Loucy (cell line): ENCODE data around the gene UVSSA.

Experiments used
- H2AFZ ChIP-seq: fragments of 200-600 bp; sonication (generic); 2 replicates; pipeline ENCODE4 v1.6.0; 2016; ENCODE audit warnings: antibody characterized with exemption, mild to moderate bottlenecking, low read length, moderate library complexity
- H3F3A ChIP-seq: fragments of 200-600 bp; 2 replicates; pipeline ENCODE4 v1.6.0; 2016; ENCODE audit warnings: antibody characterized with exemption, low read depth, mild to moderate bottlenecking
- H3K27me3 ChIP-seq: fragments of 200-600 bp; sonication (generic); 2 replicates; pipeline ENCODE4 v1.6.1; 2014; ENCODE audit warnings: low read length, mild to moderate bottlenecking; ENCODE audit not compliant: insufficient read depth, poor library complexity, severe bottlenecking
- H3K36me3 ChIP-seq: fragments of 200-600 bp; sonication (generic); 2 replicates; pipeline ENCODE4 v1.6.1; 2016; ENCODE audit warnings: low read length; ENCODE audit not compliant: insufficient read depth
- H3K4me1 ChIP-seq: fragments of 200-600 bp; sonication (generic); 2 replicates; pipeline ENCODE4 v1.5.1; 2014; ENCODE audit warnings: low read length, mild to moderate bottlenecking; ENCODE audit not compliant: insufficient read depth, poor library complexity, severe bottlenecking
- H3K4me2 ChIP-seq: fragments of 200-600 bp; sonication (generic); 2 replicates; pipeline ENCODE4 v1.6.0; 2014; ENCODE audit warnings: antibody characterized with exemption, low read length, low read depth, mild to moderate bottlenecking; ENCODE audit not compliant: poor library complexity, severe bottlenecking
- H3K4me3 ChIP-seq: fragments of 200-600 bp; sonication (generic); 2 replicates; pipeline ENCODE4 v1.5.1; 2014; ENCODE audit warnings: low read length, mild to moderate bottlenecking, mixed read lengths; ENCODE audit not compliant: poor library complexity, severe bottlenecking
- H3K79me2 ChIP-seq: fragments of 200-600 bp; sonication (generic); 2 replicates; pipeline ENCODE4 v1.6.1; 2014; ENCODE audit warnings: low read length; ENCODE audit not compliant: insufficient read depth
- H3K9ac ChIP-seq: fragments of 200-600 bp; sonication (generic); 2 replicates; pipeline ENCODE4 v1.6.0; 2014; ENCODE audit warnings: mild to moderate bottlenecking, low read depth, low read length, moderate library complexity; ENCODE audit not compliant: poor library complexity, severe bottlenecking
- H3K9me2 ChIP-seq: fragments of 200-600 bp; sonication (generic); replicated peaks from 2 replicates; pipeline ENCODE4 v1.6.1; 2016; ENCODE audit warnings: low read depth, low read length, mixed read lengths
- H3K9me3 ChIP-seq: fragments of 200-600 bp; sonication (generic); 2 replicates; pipeline ENCODE4 v1.6.1; 2014; ENCODE audit warnings: mild to moderate bottlenecking, antibody characterized with exemption, low read length, low read depth; ENCODE audit not compliant: insufficient read depth
- H4K20me1 ChIP-seq: fragments of 200-600 bp; sonication (generic); 2 replicates; pipeline ENCODE4 v1.6.0; 2014; ENCODE audit warnings: antibody characterized with exemption, low read length, mild to moderate bottlenecking; ENCODE audit not compliant: insufficient read depth, poor library complexity, severe bottlenecking
- EZH2phosphoT487 ChIP-seq: fragments of 200-600 bp; IDR thresholded peaks from 2 replicates; pipeline ENCODE4 v1.6.1; 2018; ENCODE audit warnings: antibody characterized with exemption, mild to moderate bottlenecking, moderate library complexity, borderline replicate concordance
- TF ChIP-seq, protein P1 (sequence below): fragments of 200-600 bp; sonication (generic); conservative IDR thresholded peaks from 2 replicates; pipeline ENCODE4 v1.5.1; 2014; ENCODE audit warnings: mild to moderate bottlenecking, antibody characterized with exemption, low read length

Gene UVSSA

DNA sequence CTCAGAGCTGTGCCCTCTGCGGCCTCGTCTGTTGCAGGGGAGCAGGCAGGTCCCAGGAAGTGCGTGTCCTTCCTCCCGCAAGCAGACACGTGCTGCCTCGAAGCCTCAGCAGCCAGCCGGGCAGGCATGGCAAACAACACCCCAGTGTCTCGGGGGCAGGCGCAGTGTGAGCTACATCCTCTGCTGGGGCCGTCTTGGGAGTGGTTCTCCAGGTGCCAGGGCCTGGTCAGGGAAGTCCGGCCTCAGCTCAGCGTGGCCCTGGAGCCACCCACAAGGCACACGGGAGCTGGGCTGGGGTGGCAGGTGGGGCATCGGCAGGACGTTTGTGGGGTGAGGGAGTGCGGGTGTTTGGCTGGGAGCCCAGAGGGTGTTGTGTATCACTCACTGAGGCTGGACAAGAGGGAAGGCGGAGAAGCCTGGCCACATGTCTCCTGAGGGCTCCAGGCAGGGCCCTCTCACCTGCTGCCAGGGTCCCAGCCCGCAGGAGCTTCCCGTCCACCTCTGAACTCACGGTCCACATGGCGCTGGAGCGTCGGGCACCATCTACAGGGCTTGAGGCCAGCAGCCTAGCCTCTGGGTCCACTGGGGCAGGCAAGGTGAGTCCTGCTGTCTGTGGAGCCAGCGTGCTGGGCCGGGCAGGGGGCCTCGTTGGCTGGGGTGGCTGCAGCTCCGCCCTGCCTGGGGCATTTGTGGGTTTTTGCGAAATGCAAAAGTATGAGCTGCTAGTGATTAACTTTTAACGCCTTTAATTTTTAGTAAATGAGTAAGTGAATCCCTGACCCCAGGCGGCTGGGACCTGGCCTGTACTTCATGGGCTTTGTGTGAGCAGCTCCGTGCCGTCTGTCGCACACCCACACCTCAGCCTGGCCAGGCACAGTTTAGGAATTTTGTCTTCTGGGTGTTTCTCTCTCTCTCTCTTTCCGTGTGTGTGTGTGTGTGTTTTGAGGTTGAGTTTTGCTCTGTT is 17.3 kb upstream of the UVSSA start:
- Histone ChIP-seq H3K9me2 (no peaks in the 10 kb centered on the region), H3K4me2 (no peak overlapping the region), H4K20me1 (no peaks in the 10 kb centered on the region), H3K4me1 (no peaks in the 10 kb centered on the region), H3K9me3 (no peaks in the 10 kb centered on the region), H3K4me3 (no peak overlapping the region), H3K79me2 (no peaks in the 10 kb centered on the region), H3K9ac (no peak overlapping the region), H3K27me3 (no peaks in the 10 kb centered on the region), H2AFZ (no peak overlapping the region), H3K36me3 (peaks cover 56% of the 10 kb centered on the region; the same call in 1 of the 2 replicates), H3F3A (no peaks in the 10 kb centered on the region)
- TF ChIP-seq EZH2phosphoT487: no peak
- TF ChIP-seq, protein P1, sequence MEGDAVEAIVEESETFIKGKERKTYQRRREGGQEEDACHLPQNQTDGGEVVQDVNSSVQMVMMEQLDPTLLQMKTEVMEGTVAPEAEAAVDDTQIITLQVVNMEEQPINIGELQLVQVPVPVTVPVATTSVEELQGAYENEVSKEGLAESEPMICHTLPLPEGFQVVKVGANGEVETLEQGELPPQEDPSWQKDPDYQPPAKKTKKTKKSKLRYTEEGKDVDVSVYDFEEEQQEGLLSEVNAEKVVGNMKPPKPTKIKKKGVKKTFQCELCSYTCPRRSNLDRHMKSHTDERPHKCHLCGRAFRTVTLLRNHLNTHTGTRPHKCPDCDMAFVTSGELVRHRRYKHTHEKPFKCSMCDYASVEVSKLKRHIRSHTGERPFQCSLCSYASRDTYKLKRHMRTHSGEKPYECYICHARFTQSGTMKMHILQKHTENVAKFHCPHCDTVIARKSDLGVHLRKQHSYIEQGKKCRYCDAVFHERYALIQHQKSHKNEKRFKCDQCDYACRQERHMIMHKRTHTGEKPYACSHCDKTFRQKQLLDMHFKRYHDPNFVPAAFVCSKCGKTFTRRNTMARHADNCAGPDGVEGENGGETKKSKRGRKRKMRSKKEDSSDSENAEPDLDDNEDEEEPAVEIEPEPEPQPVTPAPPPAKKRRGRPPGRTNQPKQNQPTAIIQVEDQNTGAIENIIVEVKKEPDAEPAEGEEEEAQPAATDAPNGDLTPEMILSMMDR: no peak

DNA sequence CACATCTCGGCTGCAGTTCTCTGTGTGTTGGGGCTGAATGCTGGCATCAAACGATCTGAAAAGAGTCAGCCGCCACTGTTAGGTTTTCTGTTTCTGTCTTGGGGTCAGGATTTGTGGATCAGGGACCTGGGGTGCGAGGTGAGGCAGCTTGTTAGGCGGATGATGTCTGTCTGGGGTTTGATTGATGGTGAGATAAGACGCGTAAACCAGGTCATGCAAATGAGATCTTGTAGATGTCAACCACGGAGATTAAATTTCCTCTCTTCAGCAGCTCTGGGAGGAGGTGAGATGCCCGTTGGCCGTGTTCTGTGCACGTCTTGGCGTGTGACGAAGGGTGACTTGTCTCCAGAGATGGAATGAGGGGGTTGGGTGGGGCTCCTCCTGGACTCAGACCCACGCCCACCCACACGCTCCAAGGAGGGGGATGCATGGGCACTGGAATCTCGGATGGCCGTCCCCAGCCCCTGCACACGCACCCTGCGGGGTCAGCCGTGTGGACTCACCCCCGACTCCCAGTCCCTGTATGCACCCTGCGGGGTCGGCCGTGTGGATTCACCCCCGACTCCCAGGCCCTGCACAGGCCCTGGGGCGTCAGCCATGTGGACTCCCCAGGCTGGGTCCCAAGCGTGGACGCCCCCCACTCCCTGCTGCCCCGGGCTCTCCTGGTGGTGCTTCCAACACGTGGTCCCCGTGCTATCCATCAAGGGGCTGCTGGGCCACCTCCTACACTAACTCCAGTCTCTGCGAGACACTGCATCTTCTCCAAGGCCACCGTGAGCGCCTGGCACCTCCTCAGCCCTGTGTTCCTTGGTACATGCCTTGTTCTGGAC is 16.0 kb upstream of the UVSSA start:
- H3K9me2 ChIP-seq: no peaks in the 10 kb centered on the region
- no peaks in the 10 kb centered on the region for H3K4me1 ChIP-seq
- no peaks in the 10 kb centered on the region for H3K9me3 ChIP-seq
- TF ChIP-seq EZH2phosphoT487: no peak
- TF ChIP-seq, protein P1: no peak
- no peak overlapping the region for H3K4me2 ChIP-seq
- H2AFZ ChIP-seq: no peak overlapping the region
- peaks cover 52% of the 10 kb centered on the region; the same call in 1 of the 2 replicates for H3K36me3 ChIP-seq
- no peaks in the 10 kb centered on the region for H3F3A ChIP-seq
- H3K9ac ChIP-seq: no peak overlapping the region
- H3K27me3 ChIP-seq: no peaks in the 10 kb centered on the region
- H3K4me3 ChIP-seq: no peak overlapping the region
- no peaks in the 10 kb centered on the region for H4K20me1 ChIP-seq
- no peaks in the 10 kb centered on the region for H3K79me2 ChIP-seq

DNA sequence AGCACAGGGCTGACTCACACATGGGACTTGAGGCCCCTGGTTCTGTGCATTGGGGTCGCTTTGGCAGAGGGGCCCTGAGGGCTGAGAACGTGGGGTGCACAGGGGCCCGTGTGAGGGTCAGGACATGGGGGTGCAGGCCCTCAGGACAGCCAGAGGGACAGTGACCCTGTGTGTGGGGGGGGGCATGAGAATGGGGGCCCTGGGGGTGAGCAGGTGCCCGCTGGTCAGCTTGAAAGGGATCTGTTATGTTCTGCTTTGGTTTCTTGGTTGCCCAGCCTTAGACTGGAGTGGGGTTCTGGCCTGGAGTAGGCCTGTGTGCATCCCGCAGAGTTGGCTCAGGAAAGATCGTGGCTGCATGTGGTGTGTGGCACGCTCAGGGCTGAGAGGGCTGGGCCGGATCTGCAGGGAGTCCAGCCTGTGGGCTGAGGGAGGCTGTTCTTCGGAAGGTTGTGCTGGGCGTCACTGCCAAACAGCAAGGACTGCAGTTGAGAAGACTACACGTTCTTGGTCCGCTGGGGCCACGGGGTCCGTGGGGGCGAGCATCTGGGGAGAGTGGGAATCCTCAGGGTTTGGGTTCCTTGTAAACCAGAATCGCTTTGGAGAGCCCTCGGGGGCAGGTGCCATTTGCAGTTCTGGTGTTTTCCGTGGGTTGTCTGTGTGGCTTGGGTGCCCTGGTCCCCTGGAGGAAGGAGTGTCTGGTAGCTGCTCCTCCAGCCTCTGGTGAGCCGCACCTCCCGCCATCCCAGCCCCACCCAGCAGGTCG is 15.2 kb upstream of the UVSSA start:
- Histone ChIP-seq H3K4me1 (no peaks in the 10 kb centered on the region), H2AFZ (no peak overlapping the region), H3K9me3 (no peaks in the 10 kb centered on the region), H3K4me3 (no peak overlapping the region), H3K4me2 (no peak overlapping the region), H3K9me2 (no peaks in the 10 kb centered on the region), H3F3A (no peaks in the 10 kb centered on the region), H3K79me2 (no peaks in the 10 kb centered on the region), H4K20me1 (no peaks in the 10 kb centered on the region), H3K27me3 (no peaks in the 10 kb centered on the region), H3K9ac (no peak overlapping the region), H3K36me3 (peaks cover 56% of the 10 kb centered on the region; the same call in 1 of the 2 replicates)
- TF ChIP-seq EZH2phosphoT487: no peak
- TF ChIP-seq, protein P1: no peak
